WTC11 (cell line): ENCODE results near the gene FEV. TPM values are rescaled to one million over a fixed set of nuclear protein-coding genes. Genes with fewer than 3 reads are reported as not detected.

Experiments
- ATAC-seq: fragments of 200-7000 bp; cut with Tn5 transposase; 2 replicates; pipeline ENCODE4 v1.10.0; 2021; ENCODE audit warnings: mild to moderate bottlenecking, moderate library complexity
- CTCF ChIA-PET: fragments of 300-600 bp; sonication (Branson Sonifier 250); formaldehyde crosslinking; loops from one replicate; lab custom pipeline; 2021; ENCODE audit warnings: antibody characterized with exemption; lab: Charles Lee
- POLR2A ChIA-PET: fragments of 350-600 bp; sonication (Branson Sonifier 250); formaldehyde crosslinking; loops from one replicate; lab custom pipeline; 2021; ENCODE audit warnings: antibody characterized with exemption; lab: Charles Lee
- DNase-seq: peaks from one replicate; pipeline ENCODE4 v3.0.0; 2021; ENCODE audit warnings: low spot score
- H3K27ac Mint-ChIP-seq: 2 replicates; pipeline ENCODE4 v1.8.0; 2021; ENCODE audit warnings: mixed read lengths
- H3K27me3 Mint-ChIP-seq: 2 replicates; pipeline ENCODE4 v1.8.0; 2021; ENCODE audit warnings: low read depth, mild to moderate bottlenecking, moderate library complexity, mixed read lengths
- H3K36me3 Mint-ChIP-seq: 2 replicates; pipeline ENCODE4 v1.8.0; 2021; ENCODE audit warnings: mixed read lengths
- H3K4me1 Mint-ChIP-seq: 2 replicates; pipeline ENCODE4 v1.8.0; 2022; ENCODE audit warnings: mixed read lengths
- H3K4me3 Mint-ChIP-seq: 2 replicates; pipeline ENCODE4 v1.8.0; 2021; ENCODE audit warnings: mild to moderate bottlenecking, moderate library complexity, mixed read lengths
- H3K9me3 Mint-ChIP-seq: 2 replicates; pipeline ENCODE4 v1.8.0; 2021; ENCODE audit warnings: mixed read lengths
- CBFB ChIP-seq: sonication (generic); formaldehyde crosslinking; IDR thresholded peaks from 2 replicates; pipeline ENCODE4 v1.8.1; 2022; ENCODE audit warnings: mild to moderate bottlenecking, low read depth, missing genetic modification reagents
- ESRRA ChIP-seq: sonication (generic); formaldehyde crosslinking; IDR thresholded peaks from 2 replicates; pipeline ENCODE4 v1.8.1; 2022; ENCODE audit warnings: mild to moderate bottlenecking, missing genetic modification reagents, borderline replicate concordance
- ETV6 ChIP-seq: sonication (generic); formaldehyde crosslinking; IDR thresholded peaks from 2 replicates; pipeline ENCODE4 v1.8.1; 2022; ENCODE audit warnings: mild to moderate bottlenecking, missing genetic modification reagents
- JUN ChIP-seq: sonication (generic); formaldehyde crosslinking; IDR thresholded peaks from 2 replicates; pipeline ENCODE4 v1.8.0; 2023; ENCODE audit warnings: mild to moderate bottlenecking, missing genetic modification reagents
- NFATC4 ChIP-seq: fragments of 250-450 bp; sonication (Bioruptor Pico); IDR thresholded peaks from 2 replicates; pipeline ENCODE4 v1.9.0; 2021; ENCODE audit warnings: mild to moderate bottlenecking
- OVOL2 ChIP-seq: fragments of 250-450 bp; sonication (Bioruptor Pico); IDR thresholded peaks from 2 replicates; pipeline ENCODE4 v1.9.0; 2021; ENCODE audit warnings: mild to moderate bottlenecking, borderline replicate concordance
- SP1 ChIP-seq: sonication (generic); formaldehyde crosslinking; conservative IDR thresholded peaks from 2 replicates; pipeline ENCODE4 v1.8.1; 2022; ENCODE audit warnings: missing genetic modification reagents
- TCF7 ChIP-seq: sonication (generic); formaldehyde crosslinking; IDR thresholded peaks from 2 replicates; pipeline ENCODE4 v1.8.0; 2022; ENCODE audit warnings: mild to moderate bottlenecking, low read depth, missing genetic modification reagents, moderate library complexity
- ZBTB21 ChIP-seq: sonication (generic); formaldehyde crosslinking; IDR thresholded peaks from 2 replicates; pipeline ENCODE4 v1.8.1; 2023; ENCODE audit warnings: mild to moderate bottlenecking, missing genetic modification reagents, borderline replicate concordance
- ZNF121 ChIP-seq: sonication (generic); formaldehyde crosslinking; IDR thresholded peaks from 2 replicates; pipeline ENCODE4 v1.8.0; 2023; ENCODE audit warnings: missing genetic modification reagents
- total RNA-seq: library from RNA; stranded (reverse); gene quantifications from 3 replicates; pipeline ENCODE4 v1.2.3, GENCODE V29; 2021
- TF ChIP-seq, protein P1 (sequence below): sonication (generic); formaldehyde crosslinking; IDR thresholded peaks from 2 replicates; pipeline ENCODE4 v1.8.1; 2023; ENCODE audit warnings: mild to moderate bottlenecking, moderate library complexity, missing genetic modification reagents
- TF ChIP-seq, protein P2 (sequence below): sonication (generic); formaldehyde crosslinking; IDR thresholded peaks from 2 replicates; pipeline ENCODE4 v1.8.1; 2023; ENCODE audit warnings: mild to moderate bottlenecking, missing genetic modification reagents, moderate library complexity
- TF ChIP-seq, protein P3 (sequence below): sonication (generic); formaldehyde crosslinking; IDR thresholded peaks from 2 replicates; pipeline ENCODE4 v1.8.1; 2023; ENCODE audit warnings: mild to moderate bottlenecking, missing genetic modification reagents
- TF ChIP-seq, protein P4 (sequence below): fragments of 200-600 bp; IDR thresholded peaks from 2 replicates; pipeline ENCODE4 v1.8.0; 2022; ENCODE audit warnings: antibody characterized with exemption
- TF ChIP-seq, protein P5 (sequence below): sonication (generic); formaldehyde crosslinking; IDR thresholded peaks from 2 replicates; pipeline ENCODE4 v1.8.1; 2022; ENCODE audit warnings: low read depth, mild to moderate bottlenecking, moderate library complexity, missing genetic modification reagents, borderline replicate concordance

FEV gene
- total RNA-seq, 1 experiment from 2014 or later = not detected

DNA sequence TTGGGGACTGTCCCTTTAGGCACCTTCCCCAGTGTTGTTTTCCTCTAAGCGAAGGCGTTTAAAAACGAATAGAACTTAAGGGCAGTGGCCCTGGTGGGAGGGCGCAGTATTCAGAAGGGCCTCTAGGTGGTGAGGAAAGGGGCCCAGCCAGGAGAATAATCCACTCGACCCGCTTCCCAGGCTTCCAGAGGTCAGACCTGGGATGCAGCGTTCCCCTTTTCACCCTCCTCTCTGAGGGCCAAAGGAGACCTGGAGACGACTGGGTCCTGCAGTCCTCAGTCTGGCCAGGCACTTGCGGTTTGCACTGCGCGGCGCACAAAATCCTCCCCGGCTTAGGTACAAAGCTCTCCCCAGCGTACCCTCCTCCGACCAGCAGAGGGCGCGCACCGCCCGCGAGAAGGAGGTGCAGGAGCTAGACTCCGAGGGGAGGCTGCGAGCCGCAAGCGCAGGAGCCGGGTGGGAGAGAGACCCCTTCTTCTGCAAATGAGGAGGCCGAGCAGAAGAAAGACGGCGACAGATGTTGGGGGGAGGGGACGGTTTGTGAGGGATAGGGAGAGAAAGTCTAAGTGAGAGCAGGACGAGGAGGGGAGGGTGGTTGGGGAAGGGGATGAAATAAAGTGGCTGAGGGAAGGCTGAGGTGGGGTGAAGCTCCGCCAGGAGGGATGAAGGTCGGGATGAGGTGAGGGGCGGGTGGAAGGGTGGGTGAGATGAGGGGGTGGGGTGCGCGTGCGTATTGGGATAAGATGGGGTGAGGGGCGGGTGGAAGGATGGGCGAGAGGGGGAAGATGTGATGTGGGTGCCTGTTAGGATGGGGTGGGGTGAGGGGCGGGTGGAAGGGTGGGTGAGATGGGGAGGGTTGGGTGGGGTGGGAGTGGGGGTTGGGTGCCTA is 4.9 kb downstream of the FEV start:
- H3K9me3 Mint-ChIP-seq = no peaks in the 10 kb centered on the region
- H3K36me3 Mint-ChIP-seq = no peaks in the 10 kb centered on the region
- no peak for TF ChIP-seq ETV6 (CRISPR knock-in tag)
- no peak for TF ChIP-seq OVOL2 (CRISPR knock-in tag)
- TF ChIP-seq TCF7 (CRISPR knock-in tag) = no peak
- TF ChIP-seq ZNF121 (CRISPR knock-in tag) = no peak
- TF ChIP-seq, protein P1, sequence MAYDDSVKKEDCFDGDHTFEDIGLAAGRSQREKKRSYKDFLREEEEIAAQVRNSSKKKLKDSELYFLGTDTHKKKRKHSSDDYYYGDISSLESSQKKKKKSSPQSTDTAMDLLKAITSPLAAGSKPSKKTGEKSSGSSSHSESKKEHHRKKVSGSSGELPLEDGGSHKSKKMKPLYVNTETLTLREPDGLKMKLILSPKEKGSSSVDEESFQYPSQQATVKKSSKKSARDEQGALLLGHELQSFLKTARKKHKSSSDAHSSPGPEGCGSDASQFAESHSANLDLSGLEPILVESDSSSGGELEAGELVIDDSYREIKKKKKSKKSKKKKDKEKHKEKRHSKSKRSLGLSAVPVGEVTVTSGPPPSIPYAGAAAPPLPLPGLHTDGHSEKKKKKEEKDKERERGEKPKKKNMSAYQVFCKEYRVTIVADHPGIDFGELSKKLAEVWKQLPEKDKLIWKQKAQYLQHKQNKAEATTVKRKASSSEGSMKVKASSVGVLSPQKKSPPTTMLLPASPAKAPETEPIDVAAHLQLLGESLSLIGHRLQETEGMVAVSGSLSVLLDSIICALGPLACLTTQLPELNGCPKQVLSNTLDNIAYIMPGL = peak; percentile 82
- TF ChIP-seq, protein P2, sequence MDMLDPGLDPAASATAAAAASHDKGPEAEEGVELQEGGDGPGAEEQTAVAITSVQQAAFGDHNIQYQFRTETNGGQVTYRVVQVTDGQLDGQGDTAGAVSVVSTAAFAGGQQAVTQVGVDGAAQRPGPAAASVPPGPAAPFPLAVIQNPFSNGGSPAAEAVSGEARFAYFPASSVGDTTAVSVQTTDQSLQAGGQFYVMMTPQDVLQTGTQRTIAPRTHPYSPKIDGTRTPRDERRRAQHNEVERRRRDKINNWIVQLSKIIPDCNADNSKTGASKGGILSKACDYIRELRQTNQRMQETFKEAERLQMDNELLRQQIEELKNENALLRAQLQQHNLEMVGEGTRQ (CRISPR knock-in tag) = no peak
- TF ChIP-seq, protein P3, sequence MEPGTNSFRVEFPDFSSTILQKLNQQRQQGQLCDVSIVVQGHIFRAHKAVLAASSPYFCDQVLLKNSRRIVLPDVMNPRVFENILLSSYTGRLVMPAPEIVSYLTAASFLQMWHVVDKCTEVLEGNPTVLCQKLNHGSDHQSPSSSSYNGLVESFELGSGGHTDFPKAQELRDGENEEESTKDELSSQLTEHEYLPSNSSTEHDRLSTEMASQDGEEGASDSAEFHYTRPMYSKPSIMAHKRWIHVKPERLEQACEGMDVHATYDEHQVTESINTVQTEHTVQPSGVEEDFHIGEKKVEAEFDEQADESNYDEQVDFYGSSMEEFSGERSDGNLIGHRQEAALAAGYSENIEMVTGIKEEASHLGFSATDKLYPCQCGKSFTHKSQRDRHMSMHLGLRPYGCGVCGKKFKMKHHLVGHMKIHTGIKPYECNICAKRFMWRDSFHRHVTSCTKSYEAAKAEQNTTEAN = no peak
- TF ChIP-seq ZBTB21 (CRISPR knock-in tag) = peak; percentile 64; the same call in 1 of the 2 replicates
- 0 out of 2 replicates have a peak, but pooled peaks have one; percentile 31 for TF ChIP-seq SP1 (CRISPR knock-in tag)
- TF ChIP-seq, protein P4, sequence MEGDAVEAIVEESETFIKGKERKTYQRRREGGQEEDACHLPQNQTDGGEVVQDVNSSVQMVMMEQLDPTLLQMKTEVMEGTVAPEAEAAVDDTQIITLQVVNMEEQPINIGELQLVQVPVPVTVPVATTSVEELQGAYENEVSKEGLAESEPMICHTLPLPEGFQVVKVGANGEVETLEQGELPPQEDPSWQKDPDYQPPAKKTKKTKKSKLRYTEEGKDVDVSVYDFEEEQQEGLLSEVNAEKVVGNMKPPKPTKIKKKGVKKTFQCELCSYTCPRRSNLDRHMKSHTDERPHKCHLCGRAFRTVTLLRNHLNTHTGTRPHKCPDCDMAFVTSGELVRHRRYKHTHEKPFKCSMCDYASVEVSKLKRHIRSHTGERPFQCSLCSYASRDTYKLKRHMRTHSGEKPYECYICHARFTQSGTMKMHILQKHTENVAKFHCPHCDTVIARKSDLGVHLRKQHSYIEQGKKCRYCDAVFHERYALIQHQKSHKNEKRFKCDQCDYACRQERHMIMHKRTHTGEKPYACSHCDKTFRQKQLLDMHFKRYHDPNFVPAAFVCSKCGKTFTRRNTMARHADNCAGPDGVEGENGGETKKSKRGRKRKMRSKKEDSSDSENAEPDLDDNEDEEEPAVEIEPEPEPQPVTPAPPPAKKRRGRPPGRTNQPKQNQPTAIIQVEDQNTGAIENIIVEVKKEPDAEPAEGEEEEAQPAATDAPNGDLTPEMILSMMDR = peak; percentile 74; the same call in 1 of the 2 replicates
- no peak for TF ChIP-seq JUN (CRISPR knock-in tag)
- TF ChIP-seq CBFB (CRISPR knock-in tag) = no peak
- no peak for TF ChIP-seq ESRRA (CRISPR knock-in tag)
- ChIA-PET CTCF (interaction anchor here (0.5 to 5.7 kb wide), 76 partner anchors 8 to 943 kb away, joined by 3 to 158 read pairs (median 5); partner anchors contain the start of genes BCS1L, CDK5R2, CRYBA2 and CYP27A1), POLR2A (interaction anchor here (0.9 kb wide), 1 partner anchor 23 kb away, joined by 5 read pairs; no protein-coding TSS in a partner anchor)
- H3K4me1 Mint-ChIP-seq = peaks cover 25% of the 10 kb centered on the region
- no peak overlapping the region for H3K27ac Mint-ChIP-seq
- ATAC-seq (peak; percentile 80), DNase-seq (peak; percentile 96)
- peak overlapping the region; percentile 60 for H3K4me3 Mint-ChIP-seq
- peaks cover 99% of the 10 kb centered on the region for H3K27me3 Mint-ChIP-seq

DNA sequence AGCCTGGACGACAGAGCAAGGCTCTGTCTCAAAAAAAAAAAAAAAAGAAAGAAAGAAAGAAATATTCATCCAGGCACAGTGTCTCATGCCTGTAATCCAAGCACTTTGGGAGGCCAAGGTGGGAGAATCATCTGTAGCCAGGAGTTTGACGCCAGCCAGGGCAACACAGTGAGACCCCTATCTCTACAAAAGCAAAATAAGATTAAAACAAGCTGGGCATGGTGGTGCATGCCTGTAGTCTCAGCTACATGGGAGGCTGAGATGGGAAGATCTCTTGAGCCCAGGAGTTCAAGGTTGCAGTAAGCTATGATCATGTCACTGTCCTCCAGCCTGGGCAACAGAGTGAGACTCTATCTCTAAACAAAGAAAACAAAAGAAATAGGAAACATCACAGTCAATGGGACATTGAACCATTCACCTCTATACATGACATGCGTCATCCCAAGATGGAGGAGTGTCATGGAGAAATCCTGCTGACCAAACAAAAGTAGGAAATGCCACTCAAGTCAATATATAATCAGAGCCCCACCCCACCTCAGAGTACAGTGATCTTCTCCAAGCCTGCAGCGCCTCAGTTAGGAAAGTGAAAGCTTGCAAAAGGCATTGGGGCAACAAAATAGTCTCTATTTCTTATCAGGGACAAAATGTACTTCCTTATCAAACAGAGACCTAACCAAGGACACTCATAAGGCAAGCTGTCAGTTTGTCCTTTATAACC is 9.8 kb downstream of the FEV start:
- POLR2A ChIA-PET = no interaction called here
- Mint-ChIP-seq H3K4me3 (no peak overlapping the region), H3K27me3 (peaks cover 85% of the 10 kb centered on the region), H3K27ac (no peak overlapping the region), H3K9me3 (no peaks in the 10 kb centered on the region), H3K4me1 (peaks cover 6% of the 10 kb centered on the region), H3K36me3 (no peaks in the 10 kb centered on the region)
- ATAC-seq (no peak), DNase-seq (no peak)
- CTCF ChIA-PET = interaction anchor here (0.7 to 1.8 kb wide), 4 partner anchors 15 to 77 kb away, joined by 3 to 5 read pairs (median 4); partner anchors contain the start of gene CDK5R2
- TF ChIP-seq, protein P4 = no peak
- TF ChIP-seq, protein P5, sequence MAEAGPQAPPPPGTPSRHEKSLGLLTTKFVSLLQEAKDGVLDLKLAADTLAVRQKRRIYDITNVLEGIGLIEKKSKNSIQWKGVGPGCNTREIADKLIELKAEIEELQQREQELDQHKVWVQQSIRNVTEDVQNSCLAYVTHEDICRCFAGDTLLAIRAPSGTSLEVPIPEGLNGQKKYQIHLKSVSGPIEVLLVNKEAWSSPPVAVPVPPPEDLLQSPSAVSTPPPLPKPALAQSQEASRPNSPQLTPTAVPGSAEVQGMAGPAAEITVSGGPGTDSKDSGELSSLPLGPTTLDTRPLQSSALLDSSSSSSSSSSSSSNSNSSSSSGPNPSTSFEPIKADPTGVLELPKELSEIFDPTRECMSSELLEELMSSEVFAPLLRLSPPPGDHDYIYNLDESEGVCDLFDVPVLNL (CRISPR knock-in tag) = no peak
- no peak for TF ChIP-seq NFATC4 (CRISPR knock-in tag)
